Measurements from ENCODE around the gene HOXB7. TPM values are rescaled to one million over a fixed set of nuclear protein-coding genes. Genes with fewer than 3 reads are reported as not detected.

Gene HOXB7
- total and polyA plus RNA-seq, 2 of the 13 experiments (the other 11 are each of a cell fraction or from before 2014, with no cell fraction given): 0.04 TPM; not detected in 1

- TF ChIP-seq TERF1 (CRISPR knock-in tag; IDR thresholded peaks at IDR 0.05) (no peak), ZNF407 (CRISPR knock-in tag; IDR thresholded peaks at IDR 0.05; ENCODE audit: not compliant biosample characterization) (no peak), ELF3 (CRISPR knock-in tag; IDR thresholded peaks at IDR 0.05) (no peak), MXD4 (CRISPR knock-in tag; IDR thresholded peaks at IDR 0.05) (no peak)
Measured at GRCh38 chr17:48577946-48578615, 32.7 kb downstream of the HOXB7 start, which contains the start of gene HOXB4 (continued).

Data from HepG2 (cell line).